ENCODE results near the gene FAM107B. TPM values are rescaled to one million over a fixed set of nuclear protein-coding genes. Genes with fewer than 3 reads are reported as not detected.
"Not testable (repeated sequence)": the region's sequence is repeated elsewhere in the genome, so short reads cannot be mapped to it uniquely, and the experiment has no call there.

The FAM107B gene
- total RNA-seq, 2 experiments from 2014 or later: 114 to 121 TPM

DNA sequence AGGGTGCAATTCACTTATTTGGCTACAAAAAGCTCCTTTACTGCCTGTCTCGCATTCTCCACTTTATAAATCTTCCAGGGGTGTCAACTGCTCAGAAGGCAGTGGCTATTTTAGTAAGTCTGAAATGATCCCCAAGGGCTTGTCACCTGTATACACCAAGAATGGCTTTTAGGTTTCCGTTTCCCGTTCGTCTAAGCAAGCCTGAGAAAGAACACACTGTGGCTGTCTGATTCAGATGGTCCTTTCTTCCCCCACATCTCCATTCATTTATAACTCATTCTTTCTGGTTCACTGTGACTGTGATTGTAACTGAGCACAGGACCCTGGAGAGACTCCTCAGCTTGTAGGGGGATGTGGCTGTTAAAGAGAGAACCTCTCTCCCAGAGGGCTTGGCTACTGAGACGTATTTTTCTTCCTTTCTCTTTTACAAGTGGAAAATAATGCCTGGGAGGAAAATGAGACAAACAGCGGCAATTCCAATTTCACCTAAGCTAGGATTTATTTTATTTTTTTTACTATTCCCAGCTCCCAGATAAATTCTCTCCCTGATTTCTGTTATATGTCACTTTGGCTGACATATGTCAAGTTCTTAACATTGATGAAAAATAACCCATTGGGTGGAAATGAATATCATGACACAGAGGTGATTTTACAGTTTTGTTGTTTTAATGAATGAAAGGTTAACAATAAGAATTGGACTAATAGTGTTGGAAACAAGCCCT lies 129.3 kb downstream of the FAM107B start:
- ATAC-seq: peak; percentile 47
- peak overlapping the region; percentile 44 for H3K27ac Mint-ChIP-seq
- TF ChIP-seq CTCF (IDR thresholded peaks at IDR 0.05): no peak
- no peaks in the 10 kb centered on the region for H3K36me3 Mint-ChIP-seq (ENCODE audit: low read depth)
- peak; percentile 26 for DNase-seq
- intact Hi-C loops (cut with micrococcal nuclease): no loop called here
- H3K27me3 Mint-ChIP-seq: no peaks in the 10 kb centered on the region
- H3K4me3 Mint-ChIP-seq: no peak overlapping the region
- H3K9me3 Mint-ChIP-seq: peaks cover 7% of the 10 kb centered on the region
- ChIA-PET POLR2A (interaction anchor here (1.4 to 1.5 kb wide), 2 partner anchors 40 to 84 kb away, joined by 3 to 6 read pairs; no protein-coding TSS in a partner anchor), CTCF (interaction anchor here (0.7 to 2.0 kb wide), 4 partner anchors 9 to 178 kb away, joined by 3 to 5 read pairs (median 3); no protein-coding TSS in a partner anchor)
- peaks cover 39% of the 10 kb centered on the region for H3K4me1 Mint-ChIP-seq (ENCODE audit: low read depth)

- Mint-ChIP-seq H3K4me3 (no peak overlapping the region), H3K36me3 (ENCODE audit: low read depth) (no peaks in the 10 kb centered on the region), H3K4me1 (ENCODE audit: low read depth) (no peaks in the 10 kb centered on the region), H3K27me3 (no peaks in the 10 kb centered on the region), H3K9me3 (peaks cover 7% of the 10 kb centered on the region), H3K27ac (no peak overlapping the region)
- ChIA-PET CTCF (interaction anchor here (1.0 kb wide), 1 partner anchor 8 kb away, joined by 4 read pairs; no protein-coding TSS in a partner anchor), POLR2A (interaction anchor here (1.0 kb wide), 1 partner anchor 63 kb away, joined by 3 read pairs; no protein-coding TSS in a partner anchor)
- no peak for DNase-seq
- no peak for TF ChIP-seq CTCF (IDR thresholded peaks at IDR 0.05)
- ATAC-seq: no peak
- intact Hi-C loops (cut with micrococcal nuclease): no loop called here
Measured at GRCh38 chr10:14639637-14640036, 135.1 kb downstream of the FAM107B start.

- Mint-ChIP-seq H3K27ac (no peak overlapping the region), H3K4me3 (no peak overlapping the region), H3K27me3 (no peaks in the 10 kb centered on the region), H3K4me1 (ENCODE audit: low read depth) (no peaks in the 10 kb centered on the region), H3K36me3 (ENCODE audit: low read depth) (no peaks in the 10 kb centered on the region), H3K9me3 (no peaks in the 10 kb centered on the region)
- DNase-seq (no peak), ATAC-seq (no peak)
- intact Hi-C loops (cut with micrococcal nuclease): no loop called here
- ChIA-PET POLR2A (no interaction called here), CTCF (interaction anchor here (1.8 kb wide), 1 partner anchor 11 kb away, joined by 5 read pairs; no protein-coding TSS in a partner anchor)
- TF ChIP-seq CTCF (IDR thresholded peaks at IDR 0.05): no peak
Measured at GRCh38 chr10:14635043-14635710, 139.5 kb downstream of the FAM107B start.

- H3K4me3 Mint-ChIP-seq; H3K36me3 Mint-ChIP-seq (ENCODE audit: low read depth); DNase-seq; H3K27ac Mint-ChIP-seq; H3K9me3 Mint-ChIP-seq; H3K4me1 Mint-ChIP-seq (ENCODE audit: low read depth); intact Hi-C loops (cut with micrococcal nuclease); POLR2A ChIA-PET; ATAC-seq; H3K27me3 Mint-ChIP-seq: not testable (repeated sequence)
- CTCF ChIA-PET: interaction anchor here (1.0 to 1.8 kb wide), 3 partner anchors 10 to 97 kb away, joined by 3 to 5 read pairs (median 3); no protein-coding TSS in a partner anchor
Measured at GRCh38 chr10:14634572-14634971, 140.1 kb downstream of the FAM107B start.

- ChIA-PET POLR2A (no interaction called here), CTCF (no interaction called here)
- Mint-ChIP-seq H3K4me3 (no peak overlapping the region), H3K4me1 (ENCODE audit: low read depth) (peaks cover 3% of the 10 kb centered on the region), H3K27ac (no peak overlapping the region), H3K36me3 (ENCODE audit: low read depth) (no peaks in the 10 kb centered on the region), H3K9me3 (no peaks in the 10 kb centered on the region), H3K27me3 (no peaks in the 10 kb centered on the region)
- intact Hi-C loops (cut with micrococcal nuclease): no loop called here
- no peak for DNase-seq
- TF ChIP-seq CTCF (IDR thresholded peaks at IDR 0.05): no peak
- no peak for ATAC-seq
Measured at GRCh38 chr10:14625765-14626525, 148.8 kb downstream of the FAM107B start.

Data from activated CD8-positive, alpha-beta T cell treated with anti-CD3 and anti-CD28 coated beads for 36 hours (primary cell).